GM18526 (cell line): Measurements from ENCODE around the gene NR6A1.

Experiments
- POLR2A ChIP-seq: IDR thresholded peaks from 3 replicates; pipeline ENCODE4 v1.6.1; 2011; ENCODE audit not compliant: insufficient read length; ENCODE audit errors: extremely low read depth

The NR6A1 gene

GRCh38 chr9:124623966-124624734 lies 147.0 kb downstream of the NR6A1 start:
- TF ChIP-seq POLR2A: no peak

GRCh38 chr9:124622882-124623281 lies 148.2 kb downstream of the NR6A1 start:
- TF ChIP-seq POLR2A: no peak

GRCh38 chr9:124621371-124622328 lies 149.5 kb downstream of the NR6A1 start:
- TF ChIP-seq POLR2A: no peak

DNA sequence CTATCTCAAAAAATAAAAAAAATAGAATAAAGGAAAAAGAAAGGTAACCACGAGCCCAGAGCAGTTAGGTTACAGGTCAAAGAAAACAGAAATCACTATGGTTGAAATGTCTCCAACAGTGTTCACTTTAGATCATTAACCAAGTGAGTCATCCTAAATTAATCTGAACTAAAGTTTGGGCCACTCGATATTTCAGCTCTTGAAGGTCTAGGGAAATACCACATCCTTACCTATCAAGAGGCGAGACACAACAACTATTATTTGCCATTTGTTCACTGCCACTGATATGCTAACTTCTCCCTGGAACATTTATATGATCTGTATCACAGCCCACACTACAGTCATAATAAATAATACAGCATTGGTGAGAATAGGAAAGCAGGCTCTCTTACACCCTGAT lies 152.6 kb downstream of the NR6A1 start:
- TF ChIP-seq POLR2A: no peak

- no peak for TF ChIP-seq POLR2A
Measured at GRCh38 chr9:124617477-124618141, 153.5 kb downstream of the NR6A1 start.

GRCh38 chr9:124616961-124617360 lies 154.2 kb downstream of the NR6A1 start:
- TF ChIP-seq POLR2A: no peak

GRCh38 chr9:124615100-124615742 lies 155.9 kb downstream of the NR6A1 start:
- TF ChIP-seq POLR2A: no peak

DNA sequence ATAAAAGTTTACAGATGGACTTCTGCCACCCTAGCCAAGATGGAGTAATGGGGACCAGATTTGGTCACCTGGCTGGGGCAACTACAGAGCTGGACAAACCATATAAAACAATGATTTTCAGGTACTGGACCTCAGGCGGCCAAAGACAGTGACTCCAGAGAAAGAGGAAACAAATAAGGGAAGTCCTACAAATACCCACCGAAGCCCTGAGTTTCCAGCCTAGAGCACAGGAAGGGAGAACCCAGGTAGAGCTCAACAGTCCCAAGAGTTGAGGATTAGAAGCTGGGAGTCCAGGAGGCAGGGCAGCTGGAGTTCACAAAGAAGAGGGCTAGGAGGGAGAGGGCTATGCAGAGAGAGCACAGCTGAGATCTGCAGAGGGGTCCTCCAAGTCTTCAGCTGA lies 157.3 kb downstream of the NR6A1 start:
- no peak for TF ChIP-seq POLR2A

- no peak for TF ChIP-seq POLR2A
Measured at GRCh38 chr9:124611106-124611505, 160.0 kb downstream of the NR6A1 start.

GRCh38 chr9:124606027-124606426 lies 165.1 kb downstream of the NR6A1 start:
- TF ChIP-seq POLR2A: no peak

DNA sequence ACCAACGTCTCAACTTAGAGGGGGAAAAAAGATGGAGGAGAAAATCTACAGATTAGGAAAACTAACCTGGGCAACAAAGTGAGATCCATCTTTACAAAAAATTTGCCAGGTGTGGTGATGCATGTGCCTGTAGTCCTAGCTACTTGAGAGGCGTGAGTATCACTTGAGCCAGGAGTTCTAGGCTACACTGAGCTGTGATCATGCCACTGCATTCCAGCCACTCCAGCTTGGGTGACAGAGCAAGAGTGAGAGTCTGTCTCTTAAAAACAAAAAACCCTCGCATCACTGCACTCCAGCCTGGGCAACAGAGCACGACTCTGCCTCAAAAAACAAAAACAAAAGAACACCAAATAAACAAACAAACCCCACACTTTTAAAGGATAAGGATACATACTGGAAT lies 165.9 kb downstream of the NR6A1 start:
- no peak for TF ChIP-seq POLR2A

DNA sequence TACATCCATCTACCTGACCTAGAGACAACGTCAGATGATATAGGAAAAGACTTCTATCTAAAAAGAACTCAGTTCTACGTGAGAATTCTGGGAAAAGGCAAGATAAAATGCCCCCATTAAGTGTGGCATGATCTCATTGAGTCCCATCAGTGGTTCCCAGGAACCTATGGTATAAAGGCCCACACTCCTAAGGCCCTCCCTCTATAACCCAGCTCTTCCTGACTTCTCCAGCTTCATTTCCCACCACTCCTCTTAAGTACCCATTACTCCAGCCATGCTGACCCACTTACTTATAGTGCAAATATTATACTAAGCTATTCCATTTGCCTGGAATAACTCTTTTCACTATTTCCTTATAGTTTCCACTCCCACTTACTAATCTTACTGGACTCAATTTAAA lies 168.5 kb downstream of the NR6A1 start:
- TF ChIP-seq POLR2A: no peak

DNA sequence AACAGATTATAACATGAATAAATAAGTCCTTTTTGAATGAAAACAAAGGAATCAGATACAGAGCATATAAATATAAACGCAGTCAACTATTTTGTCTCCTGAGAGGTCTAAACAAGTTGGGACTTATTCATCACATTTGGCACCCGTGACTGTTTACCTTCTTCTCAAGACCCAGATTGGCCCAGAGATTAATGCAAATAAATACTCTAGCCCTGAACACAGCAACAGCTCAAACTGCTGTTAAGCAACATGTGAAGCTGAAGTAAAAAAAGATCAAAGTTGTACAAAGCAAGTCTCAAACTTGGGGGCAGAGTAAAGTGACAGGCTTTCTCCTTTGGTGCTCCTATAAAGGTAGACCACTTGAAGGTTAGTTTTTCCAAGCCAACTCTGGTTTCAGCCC lies 168.9 kb downstream of the NR6A1 start:
- no peak for TF ChIP-seq POLR2A

GRCh38 chr9:124600407-124600806 lies 170.7 kb downstream of the NR6A1 start:
- TF ChIP-seq POLR2A: no peak
